Left ventricle myocardium inferior (tissue), 1 donor: ENCODE measurements around the gene RBMS1. TPM values are rescaled to one million over a fixed set of nuclear protein-coding genes. Genes with fewer than 3 reads are reported as not detected.

Experiments used
- DNase-seq: peaks from one replicate; pipeline ENCODE4 v3.0.0-alpha.2; 2020
- H3K27ac ChIP-seq: fragments of 200-600 bp; replicated peaks from 2 replicates; pipeline ENCODE4 v1.8.0; 2021
- H3K27me3 ChIP-seq: fragments of 200-600 bp; 2 replicates; pipeline ENCODE4 v1.8.0; 2021; ENCODE audit warnings: low read depth
- H3K36me3 ChIP-seq: fragments of 200-600 bp; 2 replicates; pipeline ENCODE4 v1.8.0; 2021
- H3K4me1 ChIP-seq: fragments of 200-600 bp; 2 replicates; pipeline ENCODE4 v1.8.0; 2021
- H3K4me3 ChIP-seq: fragments of 200-600 bp; 2 replicates; pipeline ENCODE4 v1.8.0; 2021; ENCODE audit warnings: mild to moderate bottlenecking, moderate library complexity
- H3K9me3 ChIP-seq: fragments of 200-600 bp; replicated peaks from 2 replicates; pipeline ENCODE4 v1.8.0; 2021
- intact Hi-C: fragments of 100-400 bp; cut with micrococcal nuclease; formaldehyde crosslinking; loops from one replicate; pipeline ENCODE4 v1.11.0; 2022
- total RNA-seq: library from RNA; stranded (reverse); fragmentation: NEBNext Ultra II Directional; extraction: Animal tissue kit (Norgen Biotek cat#: 25700); gene quantifications from one replicate; pipeline ENCODE4 v1.2.1, GENCODE V29; 2021
- TF ChIP-seq, protein P1 (sequence below): fragments of 200-600 bp; IDR thresholded peaks from 2 replicates; pipeline ENCODE4 v1.8.0; 2021; ENCODE audit warnings: antibody characterized with exemption, mild to moderate bottlenecking, borderline replicate concordance
- donor health status: DM: no; HTN: yes; CAD: no; lungs with severe emphysema.

RBMS1 gene
- total RNA-seq, 1 donor from 2014 or later, result 56.2 TPM

DNA sequence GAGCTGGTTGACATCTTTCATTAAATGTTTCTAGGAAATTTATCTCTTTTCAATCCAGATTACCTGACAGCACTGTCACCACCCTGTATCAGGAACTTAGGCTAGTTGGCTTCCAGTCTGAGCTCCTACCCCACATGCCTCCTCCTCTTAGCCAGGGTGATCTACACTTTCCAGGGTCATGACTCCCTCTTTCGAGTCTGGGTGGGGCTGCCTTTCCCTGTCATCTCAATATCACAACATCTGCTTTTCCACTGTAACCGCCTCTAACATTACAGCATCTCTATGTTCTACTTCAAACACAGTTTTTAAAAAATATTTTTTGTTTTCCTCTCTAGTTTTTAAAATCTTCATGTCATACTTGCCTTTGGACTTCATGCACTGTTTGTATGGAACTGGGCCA, 129.2 kb downstream of the RBMS1 start:
- no peaks in the 10 kb centered on the region for H3K9me3 ChIP-seq
- H3K27me3 ChIP-seq, result no peaks in the 10 kb centered on the region
- peak overlapping the region; percentile 87 for H3K27ac ChIP-seq
- no peak for DNase-seq
- peaks cover 7% of the 10 kb centered on the region for H3K36me3 ChIP-seq
- peaks cover 99% of the 10 kb centered on the region for H3K4me1 ChIP-seq
- intact Hi-C loops, result no loop called here
- H3K4me3 ChIP-seq, result peak overlapping the region; percentile 52
- TF ChIP-seq, protein P1, sequence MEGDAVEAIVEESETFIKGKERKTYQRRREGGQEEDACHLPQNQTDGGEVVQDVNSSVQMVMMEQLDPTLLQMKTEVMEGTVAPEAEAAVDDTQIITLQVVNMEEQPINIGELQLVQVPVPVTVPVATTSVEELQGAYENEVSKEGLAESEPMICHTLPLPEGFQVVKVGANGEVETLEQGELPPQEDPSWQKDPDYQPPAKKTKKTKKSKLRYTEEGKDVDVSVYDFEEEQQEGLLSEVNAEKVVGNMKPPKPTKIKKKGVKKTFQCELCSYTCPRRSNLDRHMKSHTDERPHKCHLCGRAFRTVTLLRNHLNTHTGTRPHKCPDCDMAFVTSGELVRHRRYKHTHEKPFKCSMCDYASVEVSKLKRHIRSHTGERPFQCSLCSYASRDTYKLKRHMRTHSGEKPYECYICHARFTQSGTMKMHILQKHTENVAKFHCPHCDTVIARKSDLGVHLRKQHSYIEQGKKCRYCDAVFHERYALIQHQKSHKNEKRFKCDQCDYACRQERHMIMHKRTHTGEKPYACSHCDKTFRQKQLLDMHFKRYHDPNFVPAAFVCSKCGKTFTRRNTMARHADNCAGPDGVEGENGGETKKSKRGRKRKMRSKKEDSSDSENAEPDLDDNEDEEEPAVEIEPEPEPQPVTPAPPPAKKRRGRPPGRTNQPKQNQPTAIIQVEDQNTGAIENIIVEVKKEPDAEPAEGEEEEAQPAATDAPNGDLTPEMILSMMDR, result no peak

DNA sequence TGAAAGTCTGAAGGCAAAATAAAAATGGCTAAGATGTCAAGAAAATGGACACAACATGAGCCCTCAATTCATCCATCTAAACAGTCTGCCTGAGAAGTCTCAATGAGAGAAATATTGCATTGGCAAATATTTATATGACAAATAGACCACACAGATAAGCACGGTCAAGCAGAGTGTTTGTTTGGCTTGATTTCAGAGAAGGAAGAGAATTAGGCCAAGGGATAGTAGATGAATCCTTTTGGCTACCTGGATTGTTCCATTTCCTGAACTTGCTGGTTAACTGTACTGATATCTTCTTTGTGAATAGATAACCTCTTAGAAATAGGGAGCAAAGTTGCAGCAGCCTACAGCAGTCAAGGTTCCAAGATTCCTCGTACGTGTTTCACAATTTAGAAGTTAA, 129.6 kb downstream of the RBMS1 start:
- no peaks in the 10 kb centered on the region for H3K9me3 ChIP-seq
- peak overlapping the region; percentile 52 for H3K4me3 ChIP-seq
- H3K27ac ChIP-seq, result peak overlapping the region; percentile 87
- peaks cover 7% of the 10 kb centered on the region for H3K36me3 ChIP-seq
- H3K4me1 ChIP-seq, result peaks cover 99% of the 10 kb centered on the region
- intact Hi-C loops, result no loop called here
- H3K27me3 ChIP-seq, result no peaks in the 10 kb centered on the region
- TF ChIP-seq, protein P1, result no peak
- no peak for DNase-seq

DNA sequence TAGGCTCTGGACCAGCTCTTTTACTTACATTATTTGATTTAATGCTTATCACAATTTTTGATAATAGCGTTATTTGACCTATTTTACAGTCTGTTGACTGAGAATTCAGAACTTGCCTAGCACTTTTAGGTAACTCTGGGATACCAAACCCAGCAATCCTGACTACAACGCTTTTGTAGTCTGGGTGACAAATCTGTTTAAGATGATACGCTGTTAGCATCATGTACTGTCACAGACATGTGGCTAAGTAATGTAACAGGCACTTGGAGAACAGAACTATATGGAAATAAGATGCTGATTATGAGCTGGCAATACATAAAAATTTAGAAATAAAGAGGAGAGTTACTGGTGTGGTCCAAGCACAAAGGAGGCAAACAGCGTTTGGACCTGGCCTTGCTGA, 130.6 kb downstream of the RBMS1 start:
- Histone ChIP-seq H3K36me3 (peaks cover 7% of the 10 kb centered on the region), H3K4me1 (peaks cover 97% of the 10 kb centered on the region), H3K27ac (peak overlapping the region; percentile 87), H3K27me3 (no peaks in the 10 kb centered on the region), H3K4me3 (peak overlapping the region; percentile 52), H3K9me3 (no peaks in the 10 kb centered on the region)
- TF ChIP-seq, protein P1, result no peak
- intact Hi-C loops, result no loop called here
- DNase-seq, result no peak

DNA sequence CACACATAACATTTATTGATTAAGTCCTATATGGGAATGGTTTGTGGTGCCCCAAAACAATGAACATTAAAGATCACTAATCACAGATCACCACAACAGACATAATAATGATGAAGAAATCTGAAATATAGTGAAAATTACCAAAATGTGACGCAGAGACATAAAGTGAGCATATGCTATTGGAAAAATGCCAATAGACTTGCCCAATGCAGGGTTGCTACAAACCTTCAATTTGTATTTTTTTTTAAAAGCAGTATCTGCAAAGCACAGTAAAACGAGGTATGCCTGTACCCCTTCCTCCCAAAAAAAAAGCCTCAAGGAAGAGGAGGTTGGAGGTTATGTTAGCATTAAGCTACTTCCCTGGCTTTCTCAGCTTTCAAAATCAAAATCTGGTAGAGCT, 131.1 kb downstream of the RBMS1 start:
- no peak for DNase-seq
- intact Hi-C loops, result no loop called here
- no peak overlapping the region for H3K4me3 ChIP-seq
- no peaks in the 10 kb centered on the region for H3K9me3 ChIP-seq
- no peak overlapping the region for H3K27ac ChIP-seq
- peaks cover 7% of the 10 kb centered on the region for H3K36me3 ChIP-seq
- TF ChIP-seq, protein P1, result no peak
- H3K27me3 ChIP-seq, result no peaks in the 10 kb centered on the region
- H3K4me1 ChIP-seq, result peaks cover 97% of the 10 kb centered on the region

DNA sequence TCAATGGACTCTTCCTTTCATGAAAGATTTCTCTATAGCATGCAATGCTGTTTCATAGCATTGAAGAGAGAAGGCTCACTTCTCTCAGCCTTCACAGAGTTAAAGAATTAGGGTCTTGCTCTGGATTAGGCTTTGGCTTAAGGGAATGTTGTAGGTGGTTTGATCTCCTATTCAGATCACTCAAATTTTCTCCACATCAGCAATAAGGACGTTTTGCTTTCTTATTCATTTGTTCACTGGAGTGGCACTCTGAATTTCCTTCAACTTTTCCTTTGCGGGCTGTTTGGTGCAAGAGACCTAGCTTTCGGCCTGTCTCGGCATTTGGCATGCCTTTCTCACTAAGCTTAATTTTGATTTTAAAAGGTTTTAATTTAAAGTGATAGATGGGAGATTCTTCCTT, 131.6 kb downstream of the RBMS1 start:
- Histone ChIP-seq H3K4me1 (peaks cover 96% of the 10 kb centered on the region), H3K9me3 (no peaks in the 10 kb centered on the region), H3K4me3 (no peak overlapping the region), H3K36me3 (peaks cover 7% of the 10 kb centered on the region), H3K27ac (no peak overlapping the region), H3K27me3 (no peaks in the 10 kb centered on the region)
- intact Hi-C loops, result no loop called here
- TF ChIP-seq, protein P1, result no peak
- no peak for DNase-seq
